Activated T-helper 1 cell treated with anti-CD3 and anti-CD28 coated beads, Interleukin-2, amount 50 U/mL, for 16 hours (primary cell): ENCODE results near the gene FAM171A1.
"Not testable (repeated sequence)": the region's sequence is repeated elsewhere in the genome, so short reads cannot be mapped to it uniquely, and the experiment has no call there.

Experiments
- DNase-seq, 2 donors: peaks; one replicate each; pipeline ENCODE4 v3.0.0-alpha.2; 2020; ENCODE audit warnings: low read depth in 1 of 2, low spot score in 1 of 2

Gene FAM171A1

GRCh38 chr10:15370856-15371701 lies at the start of gene FAM171A1:
FAM171A1 (minus strand) TSS chr10:15371289; CDS start chr10:15371052, 237 bp downstream.
- DNase-seq = peak; percentile 26 to 40

- no peak for DNase-seq
Measured at GRCh38 chr10:15420858-15421257, 49.8 kb upstream of the FAM171A1 start.

GRCh38 chr10:15419279-15419874 lies 48.3 kb upstream of the FAM171A1 start:
- no peak for DNase-seq

GRCh38 chr10:15416034-15416433 lies 44.9 kb upstream of the FAM171A1 start:
- DNase-seq = no peak

GRCh38 chr10:15411010-15411409 lies 39.9 kb upstream of the FAM171A1 start:
- no peak for DNase-seq

GRCh38 chr10:15409350-15409749 lies 38.3 kb upstream of the FAM171A1 start:
- not testable (repeated sequence) for DNase-seq

GRCh38 chr10:15408557-15408956 lies 37.5 kb upstream of the FAM171A1 start:
- no peak for DNase-seq

GRCh38 chr10:15405319-15405718 lies 34.2 kb upstream of the FAM171A1 start:
- no peak for DNase-seq

GRCh38 chr10:15401382-15401781 lies 30.3 kb upstream of the FAM171A1 start:
- DNase-seq = no peak

- not testable (repeated sequence) for DNase-seq
Measured at GRCh38 chr10:15400461-15400860, 29.4 kb upstream of the FAM171A1 start.

- DNase-seq = no peak
Measured at GRCh38 chr10:15399060-15399661, 28.1 kb upstream of the FAM171A1 start.

- DNase-seq = no peak
Measured at GRCh38 chr10:15395935-15396334, 24.8 kb upstream of the FAM171A1 start.

GRCh38 chr10:15393139-15393825 lies 22.2 kb upstream of the FAM171A1 start:
- no peak for DNase-seq

GRCh38 chr10:15391491-15391890 lies 20.4 kb upstream of the FAM171A1 start:
- DNase-seq = no peak

- not testable (repeated sequence) for DNase-seq
Measured at GRCh38 chr10:15388172-15388571, 17.1 kb upstream of the FAM171A1 start.

GRCh38 chr10:15387021-15387420 lies 15.9 kb upstream of the FAM171A1 start:
- no peak for DNase-seq

- no peak for DNase-seq
Measured at GRCh38 chr10:15385552-15386455, 14.7 kb upstream of the FAM171A1 start.

- no peak for DNase-seq
Measured at GRCh38 chr10:15381420-15381819, 10.3 kb upstream of the FAM171A1 start.

- no peak for DNase-seq
Measured at GRCh38 chr10:15379078-15379477, 8.0 kb upstream of the FAM171A1 start.

- DNase-seq = no peak
Measured at GRCh38 chr10:15378569-15378968, 7.5 kb upstream of the FAM171A1 start.
